Measurements from ENCODE around the gene UBASH3B.
A peak's percentile ranks its signal among the peaks of the same experiment; 100 is the strongest.
"Not testable (repeated sequence)": the region's sequence is repeated elsewhere in the genome, so short reads cannot be mapped to it uniquely, and the experiment has no call there.

UBASH3B gene, protein sequence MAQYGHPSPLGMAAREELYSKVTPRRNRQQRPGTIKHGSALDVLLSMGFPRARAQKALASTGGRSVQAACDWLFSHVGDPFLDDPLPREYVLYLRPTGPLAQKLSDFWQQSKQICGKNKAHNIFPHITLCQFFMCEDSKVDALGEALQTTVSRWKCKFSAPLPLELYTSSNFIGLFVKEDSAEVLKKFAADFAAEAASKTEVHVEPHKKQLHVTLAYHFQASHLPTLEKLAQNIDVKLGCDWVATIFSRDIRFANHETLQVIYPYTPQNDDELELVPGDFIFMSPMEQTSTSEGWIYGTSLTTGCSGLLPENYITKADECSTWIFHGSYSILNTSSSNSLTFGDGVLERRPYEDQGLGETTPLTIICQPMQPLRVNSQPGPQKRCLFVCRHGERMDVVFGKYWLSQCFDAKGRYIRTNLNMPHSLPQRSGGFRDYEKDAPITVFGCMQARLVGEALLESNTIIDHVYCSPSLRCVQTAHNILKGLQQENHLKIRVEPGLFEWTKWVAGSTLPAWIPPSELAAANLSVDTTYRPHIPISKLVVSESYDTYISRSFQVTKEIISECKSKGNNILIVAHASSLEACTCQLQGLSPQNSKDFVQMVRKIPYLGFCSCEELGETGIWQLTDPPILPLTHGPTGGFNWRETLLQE

DNA sequence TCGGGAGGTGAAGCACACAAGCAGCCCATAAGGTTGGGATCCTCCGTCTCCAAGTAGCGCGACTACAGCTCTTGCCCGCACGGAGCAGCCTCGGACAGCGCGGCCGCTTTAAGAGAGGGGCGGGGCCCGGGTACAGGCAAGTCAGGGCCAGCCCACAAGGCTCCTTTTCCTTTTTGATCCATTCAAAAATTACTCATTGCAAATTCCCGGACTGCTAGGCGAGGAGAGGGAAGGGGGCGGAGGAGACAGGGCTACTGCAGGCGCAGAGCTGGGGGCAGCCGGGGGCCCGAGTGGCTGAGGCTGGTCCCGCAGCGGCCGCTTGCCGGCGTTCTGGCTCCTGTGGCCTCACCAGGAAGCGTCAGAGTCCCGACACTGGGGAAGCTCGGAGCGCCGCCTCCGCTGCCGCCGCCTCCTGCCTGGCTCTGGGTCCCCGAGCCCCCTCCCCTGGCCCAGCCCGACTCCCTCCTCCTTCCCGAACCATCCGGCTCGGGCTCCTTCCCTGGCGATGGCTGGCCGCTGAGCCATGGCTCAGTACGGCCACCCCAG, at the start of gene UBASH3B:
Gene UBASH3B (plus strand): TSS at position 196 of the 546 bp plus-strand sequence. CDS start 328 bp downstream, at position 524.
- H3K27ac ChIP-seq (ENCODE audit: low read length), result no peak within 1 kb of the TSS
- DNase-seq (ENCODE audit: low read depth, low spot score), result no peak
- H3K27me3 ChIP-seq (ENCODE audit: control insufficient read depth, insufficient read depth, low read length), result no peaks in the 10 kb centered on the region; the same call in 1 of the 2 replicates
- WGBS (ENCODE audit: insufficient coverage, insufficient read length), result no CpG with 5 or more reads among the region's 39 CpGs
- H3K36me3 ChIP-seq (ENCODE audit: control insufficient read depth, insufficient read depth, low read length), result no peaks in the 10 kb centered on the region
- H3K9me3 ChIP-seq (ENCODE audit: control insufficient read depth, insufficient read depth, low read length), result no peaks in the 10 kb centered on the region; the same call in 1 of the 2 replicates
- no peaks in the 10 kb centered on the region for H3K4me1 ChIP-seq (ENCODE audit: control insufficient read depth, insufficient read depth, low read length)
- H3K4me3 ChIP-seq (ENCODE audit: low read length), result peak within 1 kb of the TSS; percentile 89

DNA sequence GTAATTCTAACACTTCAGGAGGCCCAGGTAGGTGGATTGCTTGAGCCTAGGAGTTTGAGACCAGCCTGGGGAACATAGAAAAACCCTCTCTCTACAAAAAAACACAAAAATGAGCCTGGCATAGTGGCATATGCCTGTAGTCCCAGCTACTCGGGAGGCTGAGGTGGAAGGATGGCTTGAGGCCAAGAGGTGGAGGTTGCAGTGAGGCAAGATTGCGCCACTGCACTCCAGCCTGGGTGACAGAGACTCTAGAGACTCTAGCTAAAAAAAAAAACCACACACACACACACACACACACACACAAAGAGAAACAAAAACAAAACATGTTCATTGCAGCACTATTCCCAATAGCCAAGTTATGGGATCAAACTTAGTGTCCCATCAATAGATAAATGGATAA, 48.4 kb upstream of the UBASH3B start:
- not testable (repeated sequence) for H3K9me3 ChIP-seq (ENCODE audit: control insufficient read depth, insufficient read depth, low read length); H3K4me1 ChIP-seq (ENCODE audit: control insufficient read depth, insufficient read depth, low read length); H3K27me3 ChIP-seq (ENCODE audit: control insufficient read depth, insufficient read depth, low read length); DNase-seq (ENCODE audit: low read depth, low spot score); H3K4me3 ChIP-seq (ENCODE audit: low read length); H3K27ac ChIP-seq (ENCODE audit: low read length); H3K36me3 ChIP-seq (ENCODE audit: control insufficient read depth, insufficient read depth, low read length)
- whole genome bisulfite sequencing (ENCODE audit: insufficient coverage, insufficient read length), result no CpG with 5 or more reads among the region's 2 CpGs

DNA sequence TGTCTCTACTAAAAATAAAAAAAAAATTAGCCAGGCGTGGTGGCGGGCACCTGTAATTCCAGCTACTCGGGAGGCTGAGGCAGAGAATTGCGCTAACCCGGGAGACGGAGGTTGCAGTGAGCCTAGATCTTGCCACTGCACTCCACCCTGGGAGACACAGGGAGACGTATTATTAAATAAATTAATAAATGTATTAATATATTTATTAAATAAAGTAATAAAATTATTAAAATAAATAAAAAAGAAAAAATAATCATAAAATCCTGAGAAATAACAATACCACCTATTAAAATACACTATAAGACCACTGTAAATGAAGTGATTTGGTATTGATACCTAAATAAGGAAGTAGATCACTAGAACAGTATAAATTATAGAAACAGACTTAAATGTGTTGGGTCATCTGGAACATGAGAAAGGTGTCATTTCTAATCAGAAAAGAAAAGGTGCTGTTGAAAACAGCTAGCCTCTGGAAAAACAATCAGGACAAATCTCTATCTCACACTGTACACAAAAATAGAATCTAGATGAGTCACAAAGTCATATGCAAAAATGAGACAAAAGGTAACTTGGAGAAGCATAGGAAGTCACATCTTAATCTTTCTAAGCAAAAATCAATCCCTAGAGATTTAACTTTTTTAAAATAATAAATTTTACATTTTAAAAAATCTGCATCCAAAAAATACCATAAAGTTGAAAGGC, 43.2 kb upstream of the UBASH3B start:
- no peak overlapping the region for H3K27ac ChIP-seq (ENCODE audit: low read length)
- no peaks in the 10 kb centered on the region for H3K9me3 ChIP-seq (ENCODE audit: control insufficient read depth, insufficient read depth, low read length)
- H3K4me3 ChIP-seq (ENCODE audit: low read length), result no peak overlapping the region
- no peak for DNase-seq (ENCODE audit: low read depth, low spot score)
- no peaks in the 10 kb centered on the region for H3K4me1 ChIP-seq (ENCODE audit: control insufficient read depth, insufficient read depth, low read length)
- WGBS (ENCODE audit: insufficient coverage, insufficient read length), result no CpG with 5 or more reads among the region's 7 CpGs
- no peaks in the 10 kb centered on the region for H3K27me3 ChIP-seq (ENCODE audit: control insufficient read depth, insufficient read depth, low read length)
- H3K36me3 ChIP-seq (ENCODE audit: control insufficient read depth, insufficient read depth, low read length), result no peaks in the 10 kb centered on the region

DNA sequence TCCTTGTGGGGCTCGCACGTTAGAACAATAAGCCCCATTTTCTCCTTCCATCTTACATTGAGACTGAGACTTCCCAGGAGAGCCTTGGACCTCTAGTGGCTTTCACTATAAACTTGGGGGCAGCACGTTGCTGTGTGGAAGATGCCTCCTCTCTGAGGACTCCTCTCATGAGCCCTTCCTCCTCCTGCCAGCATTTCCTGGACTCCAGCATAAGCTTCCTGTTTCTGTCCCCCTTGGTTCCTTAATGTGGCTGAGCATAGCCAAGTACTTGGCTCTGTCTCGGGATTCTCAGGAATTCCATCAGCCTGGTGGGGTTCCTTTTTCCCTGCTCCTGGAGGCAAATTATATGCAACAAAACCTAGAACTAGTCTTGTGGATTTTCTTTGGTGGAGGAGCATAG, 38.8 kb upstream of the UBASH3B start:
- WGBS (ENCODE audit: insufficient coverage, insufficient read length), result no CpG with 5 or more reads among the region's 4 CpGs
- Histone ChIP-seq H3K4me3 (ENCODE audit: low read length) (no peak overlapping the region), H3K36me3 (ENCODE audit: control insufficient read depth, insufficient read depth, low read length) (no peaks in the 10 kb centered on the region), H3K27ac (ENCODE audit: low read length) (no peak overlapping the region), H3K27me3 (ENCODE audit: control insufficient read depth, insufficient read depth, low read length) (no peaks in the 10 kb centered on the region), H3K4me1 (ENCODE audit: control insufficient read depth, insufficient read depth, low read length) (no peaks in the 10 kb centered on the region), H3K9me3 (ENCODE audit: control insufficient read depth, insufficient read depth, low read length) (no peaks in the 10 kb centered on the region)
- no peak for DNase-seq (ENCODE audit: low read depth, low spot score)

DNA sequence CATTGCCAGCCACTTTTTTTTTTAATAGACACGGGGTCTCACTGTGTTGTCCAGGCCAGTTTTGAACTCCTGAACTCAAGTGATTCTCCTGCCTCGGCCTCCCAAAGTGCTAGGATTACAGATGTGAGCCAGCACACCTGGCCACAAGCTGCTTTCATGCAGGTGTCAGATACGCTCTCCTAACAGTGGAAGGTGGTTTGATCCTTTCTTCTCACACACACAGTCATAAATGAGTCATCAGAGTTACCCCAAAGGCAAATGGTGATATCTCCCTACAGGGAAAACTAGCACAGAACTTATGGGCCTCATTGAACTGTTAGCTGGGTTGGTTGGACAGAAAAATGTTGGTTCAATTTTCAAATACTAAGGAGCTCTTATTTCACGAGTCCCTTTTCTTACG, 38.2 kb upstream of the UBASH3B start:
- no peaks in the 10 kb centered on the region for H3K27me3 ChIP-seq (ENCODE audit: control insufficient read depth, insufficient read depth, low read length)
- H3K4me1 ChIP-seq (ENCODE audit: control insufficient read depth, insufficient read depth, low read length), result no peaks in the 10 kb centered on the region
- no peaks in the 10 kb centered on the region for H3K9me3 ChIP-seq (ENCODE audit: control insufficient read depth, insufficient read depth, low read length)
- no peak overlapping the region for H3K4me3 ChIP-seq (ENCODE audit: low read length)
- no CpG with 5 or more reads among the region's 5 CpGs for WGBS (ENCODE audit: insufficient coverage, insufficient read length)
- no peak overlapping the region for H3K27ac ChIP-seq (ENCODE audit: low read length)
- DNase-seq (ENCODE audit: low read depth, low spot score), result no peak
- no peaks in the 10 kb centered on the region for H3K36me3 ChIP-seq (ENCODE audit: control insufficient read depth, insufficient read depth, low read length)

DNA sequence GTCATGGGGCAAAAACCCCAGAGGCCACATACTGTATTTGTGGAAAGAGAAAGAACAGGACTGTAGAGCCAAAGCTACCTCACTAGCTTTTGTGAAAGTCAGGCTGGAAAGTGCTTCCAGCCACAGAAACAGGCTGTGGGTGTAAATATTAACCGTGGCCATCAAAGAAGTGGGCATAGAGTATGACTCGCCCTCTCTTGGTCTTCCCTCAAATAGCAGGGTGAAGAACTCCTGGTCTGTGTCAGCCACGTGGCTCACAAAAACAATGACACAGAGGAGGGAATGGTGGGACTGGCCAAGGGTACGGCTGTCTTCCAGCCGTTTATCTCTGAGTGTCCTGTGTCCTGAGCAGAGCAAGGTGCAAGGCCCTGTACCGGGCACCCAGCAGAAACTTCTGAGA, 37.6 kb upstream of the UBASH3B start:
- Histone ChIP-seq H3K4me1 (ENCODE audit: control insufficient read depth, insufficient read depth, low read length) (no peaks in the 10 kb centered on the region), H3K27me3 (ENCODE audit: control insufficient read depth, insufficient read depth, low read length) (no peaks in the 10 kb centered on the region), H3K27ac (ENCODE audit: low read length) (no peak overlapping the region), H3K36me3 (ENCODE audit: control insufficient read depth, insufficient read depth, low read length) (no peaks in the 10 kb centered on the region), H3K4me3 (ENCODE audit: low read length) (no peak overlapping the region), H3K9me3 (ENCODE audit: control insufficient read depth, insufficient read depth, low read length) (no peaks in the 10 kb centered on the region)
- WGBS (ENCODE audit: insufficient coverage, insufficient read length), result no CpG with 5 or more reads among the region's 6 CpGs
- DNase-seq (ENCODE audit: low read depth, low spot score), result no peak

DNA sequence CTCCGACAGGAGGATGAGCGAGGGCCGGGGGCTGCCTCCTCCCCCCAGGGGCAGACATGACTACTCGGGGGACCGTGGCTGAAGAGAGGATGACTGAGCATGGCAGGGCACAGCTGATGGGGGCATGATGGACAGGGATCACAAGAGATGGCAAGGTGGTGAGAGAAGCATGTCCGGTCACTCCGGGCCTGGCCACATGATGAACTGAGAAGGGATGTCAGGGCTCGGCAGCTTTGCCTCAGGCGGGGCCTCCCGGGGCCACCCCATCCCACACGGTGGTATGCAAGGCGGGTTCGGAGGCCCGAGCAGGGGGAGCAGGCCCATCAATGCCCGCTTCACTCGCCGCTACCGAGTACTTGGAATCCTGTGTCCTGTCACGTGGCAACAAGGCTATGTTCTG, 36.6 kb upstream of the UBASH3B start:
- Histone ChIP-seq H3K9me3 (ENCODE audit: control insufficient read depth, insufficient read depth, low read length) (no peaks in the 10 kb centered on the region), H3K36me3 (ENCODE audit: control insufficient read depth, insufficient read depth, low read length) (no peaks in the 10 kb centered on the region), H3K27me3 (ENCODE audit: control insufficient read depth, insufficient read depth, low read length) (no peaks in the 10 kb centered on the region), H3K4me1 (ENCODE audit: control insufficient read depth, insufficient read depth, low read length) (no peaks in the 10 kb centered on the region), H3K4me3 (ENCODE audit: low read length) (no peak overlapping the region), H3K27ac (ENCODE audit: low read length) (no peak overlapping the region)
- WGBS (ENCODE audit: insufficient coverage, insufficient read length), result no CpG with 5 or more reads among the region's 19 CpGs
- DNase-seq (ENCODE audit: low read depth, low spot score), result no peak

DNA sequence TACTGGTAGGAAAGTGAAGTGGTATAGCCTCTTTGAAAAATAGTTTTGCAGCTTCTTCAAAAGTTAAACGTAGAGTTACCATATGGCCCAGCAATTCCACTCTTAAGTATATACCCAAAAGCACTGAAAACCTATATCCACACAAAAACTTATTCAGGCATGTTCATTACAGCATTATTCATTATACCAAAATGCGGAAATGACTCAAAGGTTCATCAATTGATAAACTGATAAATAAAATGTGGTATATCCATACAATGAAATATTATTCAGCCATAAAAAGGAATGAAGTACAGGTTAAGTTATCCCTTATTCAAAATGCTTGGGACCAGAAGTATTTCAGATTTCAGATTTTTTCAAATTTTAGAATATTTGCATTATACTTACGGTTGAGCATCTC, 35.8 kb upstream of the UBASH3B start:
- no peak overlapping the region for H3K27ac ChIP-seq (ENCODE audit: low read length)
- WGBS (ENCODE audit: insufficient coverage, insufficient read length), result no CpG with 5 or more reads among the region's 3 CpGs
- H3K4me1 ChIP-seq (ENCODE audit: control insufficient read depth, insufficient read depth, low read length), result no peaks in the 10 kb centered on the region
- no peak overlapping the region for H3K4me3 ChIP-seq (ENCODE audit: low read length)
- no peaks in the 10 kb centered on the region for H3K9me3 ChIP-seq (ENCODE audit: control insufficient read depth, insufficient read depth, low read length)
- no peak for DNase-seq (ENCODE audit: low read depth, low spot score)
- H3K36me3 ChIP-seq (ENCODE audit: control insufficient read depth, insufficient read depth, low read length), result no peaks in the 10 kb centered on the region
- no peaks in the 10 kb centered on the region for H3K27me3 ChIP-seq (ENCODE audit: control insufficient read depth, insufficient read depth, low read length)

DNA sequence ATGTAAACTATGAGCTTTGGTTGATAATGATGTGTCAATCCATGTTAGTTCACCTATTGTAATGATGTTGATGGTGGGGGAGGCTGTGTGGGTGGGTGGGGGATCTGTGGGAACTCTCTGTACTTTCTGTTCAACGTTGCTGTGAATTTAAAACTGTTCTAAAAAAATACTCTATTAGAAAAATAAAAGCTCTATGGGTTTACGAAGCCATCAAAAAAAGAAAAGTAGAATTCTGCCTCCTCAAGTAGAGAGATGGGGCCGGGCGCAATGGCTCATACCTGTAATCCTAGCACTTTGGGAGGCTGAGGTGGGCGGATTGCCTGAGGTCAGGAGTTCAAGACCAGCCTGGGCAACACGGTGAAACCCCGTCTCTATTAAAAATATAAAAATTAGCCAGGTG, 30.0 kb upstream of the UBASH3B start:
- not testable (repeated sequence) for H3K27ac ChIP-seq (ENCODE audit: low read length); DNase-seq (ENCODE audit: low read depth, low spot score); H3K27me3 ChIP-seq (ENCODE audit: control insufficient read depth, insufficient read depth, low read length); H3K4me3 ChIP-seq (ENCODE audit: low read length); H3K9me3 ChIP-seq (ENCODE audit: control insufficient read depth, insufficient read depth, low read length); H3K36me3 ChIP-seq (ENCODE audit: control insufficient read depth, insufficient read depth, low read length); H3K4me1 ChIP-seq (ENCODE audit: control insufficient read depth, insufficient read depth, low read length)
- WGBS (ENCODE audit: insufficient coverage, insufficient read length), result no CpG with 5 or more reads among the region's 7 CpGs

DNA sequence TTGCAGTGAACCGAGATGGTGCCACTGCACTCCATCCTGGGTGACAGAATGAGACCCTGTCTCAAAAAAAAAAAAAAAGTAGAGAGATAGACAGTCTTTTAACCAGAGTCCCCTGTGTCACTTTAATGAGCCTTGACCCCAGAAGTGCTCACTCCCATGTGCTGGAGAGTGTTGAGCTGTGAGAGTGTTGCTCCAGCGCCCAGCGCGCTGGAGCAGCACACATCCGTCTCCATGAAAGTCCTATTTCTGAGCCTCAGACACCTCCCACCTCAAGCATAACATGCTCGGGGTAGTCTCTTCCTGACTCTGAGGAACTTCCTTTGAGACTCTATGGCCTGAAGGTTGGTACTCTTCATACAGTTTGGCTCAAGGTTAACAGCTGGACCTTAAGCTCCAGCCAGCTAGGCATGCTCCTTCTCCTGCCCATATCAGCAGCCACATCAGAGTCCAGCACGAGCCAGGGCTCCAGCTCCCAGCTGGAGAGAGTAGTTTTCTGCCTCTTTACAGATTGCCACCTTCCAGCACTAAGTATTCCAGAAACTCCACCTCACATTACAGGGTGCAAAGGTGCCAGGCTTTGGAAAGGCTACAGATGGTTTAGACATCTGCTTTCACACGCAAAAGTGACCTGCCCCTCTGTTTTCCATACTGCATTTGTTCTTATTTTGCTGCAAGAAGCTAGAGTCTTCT, 29.4 kb upstream of the UBASH3B start:
- H3K4me1 ChIP-seq (ENCODE audit: control insufficient read depth, insufficient read depth, low read length), result no peaks in the 10 kb centered on the region
- DNase-seq (ENCODE audit: low read depth, low spot score), result no peak
- no peaks in the 10 kb centered on the region for H3K36me3 ChIP-seq (ENCODE audit: control insufficient read depth, insufficient read depth, low read length)
- WGBS (ENCODE audit: insufficient coverage, insufficient read length), result no CpG with 5 or more reads among the region's 8 CpGs
- H3K9me3 ChIP-seq (ENCODE audit: control insufficient read depth, insufficient read depth, low read length), result no peaks in the 10 kb centered on the region
- no peak overlapping the region for H3K4me3 ChIP-seq (ENCODE audit: low read length)
- H3K27ac ChIP-seq (ENCODE audit: low read length), result no peak overlapping the region
- H3K27me3 ChIP-seq (ENCODE audit: control insufficient read depth, insufficient read depth, low read length), result no peaks in the 10 kb centered on the region

All from iPS DF 6.9 (cell line).